ENCODE data around the gene OR51B2.
"Not testable (repeated sequence)": the region's sequence is repeated elsewhere in the genome, so short reads cannot be mapped to it uniquely, and the experiment has no call there.

OR51B2 gene

GRCh38 chr11:5343474-5344335 lies 19.6 kb upstream of the OR51B2 start, which contains the start of gene OR51B5:
Gene OR51B5 (minus strand): TSS chr11:5343524. CDS start chr11:5343524, 0 bp downstream.
- TF ChIP-seq CTCF (conservative IDR thresholded peaks at IDR 0.05; ENCODE audit: low read depth, low read length): no peak
- no peak for DNase-seq (ENCODE audit: low read depth)
- H3K4me3 ChIP-seq (ENCODE audit: low read length): no peak within 1 kb of the TSS

GRCh38 chr11:5339771-5340322 lies 15.8 kb upstream of the OR51B2 start:
- no peak for DNase-seq (ENCODE audit: low read depth)
- no peak for TF ChIP-seq CTCF (conservative IDR thresholded peaks at IDR 0.05; ENCODE audit: low read depth, low read length)
- no peak overlapping the region for H3K4me3 ChIP-seq (ENCODE audit: low read length)

- DNase-seq (ENCODE audit: low read depth); H3K4me3 ChIP-seq (ENCODE audit: low read length): not testable (repeated sequence)
Measured at GRCh38 chr11:5337253-5337652, 13.2 kb upstream of the OR51B2 start.

GRCh38 chr11:5336331-5336730 lies 12.2 kb upstream of the OR51B2 start:
- DNase-seq (ENCODE audit: low read depth): no peak
- no peak overlapping the region for H3K4me3 ChIP-seq (ENCODE audit: low read length)
- TF ChIP-seq CTCF (conservative IDR thresholded peaks at IDR 0.05; ENCODE audit: low read depth, low read length): no peak

GRCh38 chr11:5335170-5335569 lies 11.1 kb upstream of the OR51B2 start:
- no peak overlapping the region for H3K4me3 ChIP-seq (ENCODE audit: low read length)
- no peak for TF ChIP-seq CTCF (conservative IDR thresholded peaks at IDR 0.05; ENCODE audit: low read depth, low read length)
- no peak for DNase-seq (ENCODE audit: low read depth)

- no peak for TF ChIP-seq CTCF (conservative IDR thresholded peaks at IDR 0.05; ENCODE audit: low read depth, low read length)
- DNase-seq (ENCODE audit: low read depth): no peak
Measured at GRCh38 chr11:5317292-5317691, 6.8 kb downstream of the OR51B2 start.

GRCh38 chr11:5313326-5314023 lies 10.6 kb downstream of the OR51B2 start:
- not testable (repeated sequence) for H3K4me3 ChIP-seq (ENCODE audit: low read length); DNase-seq (ENCODE audit: low read depth)

More at GRCh38 chr11:5317292-5317691, 6.8 kb downstream of the OR51B2 start:
- no peak overlapping the region for H3K4me3 ChIP-seq (ENCODE audit: low read length)

All from retinal pigment epithelial cell (primary cell).